Urothelium cell line (cell line): ENCODE measurements around the gene CNST.
"Not testable (repeated sequence)": the region's sequence is repeated elsewhere in the genome, so short reads cannot be mapped to it uniquely, and the experiment has no call there.

Experiments
- DNase-seq: peaks from one replicate; pipeline ENCODE4 v3.0.0; 2011; ENCODE audit warnings: low spot score, mixed read lengths
- FAIRE-seq: peaks from 2 replicates; lab custom pipeline; 2011; peaks lifted over from hg19 to GRCh38; lab: Jason Lieb, UNC

CNST gene

GRCh38 chr1:246583448-246584185, 17.4 kb downstream of the CNST start:
- FAIRE-seq (no peak), DNase-seq (no peak)

GRCh38 chr1:246587032-246587431, 20.8 kb downstream of the CNST start:
- DNase-seq, result no peak
- no peak for FAIRE-seq

- DNase-seq (no peak), FAIRE-seq (no peak)
Observed at GRCh38 chr1:246587606-246588005, 21.4 kb downstream of the CNST start.

- FAIRE-seq (no peak), DNase-seq (no peak)
Observed at GRCh38 chr1:246588159-246588721, 22.0 kb downstream of the CNST start.

- not testable (repeated sequence) for FAIRE-seq, DNase-seq
Observed at GRCh38 chr1:246589919-246590318, 23.7 kb downstream of the CNST start.

GRCh38 chr1:246591047-246591446, 24.8 kb downstream of the CNST start:
- FAIRE-seq, result no peak
- no peak for DNase-seq

- DNase-seq, result no peak
Observed at GRCh38 chr1:246591504-246591903, 25.2 kb downstream of the CNST start.

GRCh38 chr1:246591958-246592357, 25.7 kb downstream of the CNST start:
- FAIRE-seq (no peak), DNase-seq (no peak)

More at GRCh38 chr1:246591504-246591903, 25.2 kb downstream of the CNST start:
- no peak for FAIRE-seq

GRCh38 chr1:246592695-246593094, 26.4 kb downstream of the CNST start:
- no peak for DNase-seq

GRCh38 chr1:246595146-246595545, 28.9 kb downstream of the CNST start:
- no peak for DNase-seq
- FAIRE-seq, result no peak

More at GRCh38 chr1:246592695-246593094, 26.4 kb downstream of the CNST start:
- no peak for FAIRE-seq

GRCh38 chr1:246597340-246597739, 31.1 kb downstream of the CNST start:
- DNase-seq (no peak), FAIRE-seq (no peak)

- DNase-seq (no peak), FAIRE-seq (no peak)
Observed at GRCh38 chr1:246597971-246598370, 31.7 kb downstream of the CNST start.

- no peak for FAIRE-seq
- no peak for DNase-seq
Observed at GRCh38 chr1:246599315-246599714, 33.1 kb downstream of the CNST start.

- no peak for FAIRE-seq
- no peak for DNase-seq
Observed at GRCh38 chr1:246600579-246600978, 34.3 kb downstream of the CNST start.

GRCh38 chr1:246602194-246602593, 35.9 kb downstream of the CNST start:
- FAIRE-seq (no peak), DNase-seq (no peak)

GRCh38 chr1:246605231-246605630, 39.0 kb downstream of the CNST start:
- not testable (repeated sequence) for DNase-seq, FAIRE-seq

GRCh38 chr1:246607462-246607861, 41.2 kb downstream of the CNST start:
- no peak for FAIRE-seq

GRCh38 chr1:246608616-246609376, 42.5 kb downstream of the CNST start:
- FAIRE-seq, result no peak

More at GRCh38 chr1:246607462-246607861, 41.2 kb downstream of the CNST start:
- no peak for DNase-seq

GRCh38 chr1:246609632-246610031, 43.4 kb downstream of the CNST start:
- DNase-seq (no peak), FAIRE-seq (no peak)

More at GRCh38 chr1:246608616-246609376, 42.5 kb downstream of the CNST start:
- DNase-seq, result peak; percentile 83

GRCh38 chr1:246613096-246613758, 47.0 kb downstream of the CNST start:
- DNase-seq (no peak), FAIRE-seq (no peak)

GRCh38 chr1:246617156-246617555, 50.9 kb downstream of the CNST start:
- FAIRE-seq (no peak), DNase-seq (no peak)
